IMR-90 (cell line): ENCODE results near the gene NR4A1. TPM values are rescaled to one million over a fixed set of nuclear protein-coding genes. Genes with fewer than 3 reads are reported as not detected.

Experiments
- ATAC-seq: fragments of 200-7000 bp; cut with Tn5 transposase; 2 replicates; pipeline ENCODE4 v1.9.1; 2020; ENCODE audit warnings: low read depth, mild to moderate bottlenecking, moderate library complexity
- BruUV-seq: library from RNA; stranded (reverse); fragments of 400-500 nt; replicated peaks from 2 replicates; lab custom pipeline; 2021; lab: Mats Ljungman, UMichigan
- CTCF ChIA-PET: fragments of 300-600 bp; formaldehyde crosslinking; extraction: SDS; loops from one replicate; lab custom pipeline; 2021; ENCODE audit warnings: antibody characterized with exemption; lab: Yijun Ruan, JAX
- POLR2A ChIA-PET: fragments of 300-600 bp; sonication (Branson Sonifier 250); formaldehyde crosslinking; loops from one replicate; lab custom pipeline; 2022; ENCODE audit warnings: antibody characterized with exemption; ENCODE audit not compliant: unreplicated experiment; lab: Charles Lee
- DNase-seq: peaks from one replicate; pipeline ENCODE4 v3.0.0; 2013
- H2AFZ ChIP-seq: replicated peaks from 2 replicates; pipeline ENCODE3; 2013; ENCODE audit warnings: low read length, mild to moderate bottlenecking; ENCODE audit not compliant: poor library complexity
- H2AK5ac ChIP-seq: 2 replicates; pipeline ENCODE4 v1.6.1; 2013; ENCODE audit warnings: low read depth, low read length, inconsistent platforms
- H2AK9ac ChIP-seq: replicated peaks from 2 replicates; pipeline ENCODE3; 2013; ENCODE audit warnings: mild to moderate bottlenecking, low read depth, low read length, moderate library complexity; ENCODE audit not compliant: poor library complexity
- H2BK120ac ChIP-seq: 2 replicates; pipeline ENCODE4 v1.6.1; 2013; ENCODE audit warnings: low read depth, low read length, inconsistent platforms
- H2BK15ac ChIP-seq: 3 replicates; pipeline ENCODE4 v1.6.1; 2013; ENCODE audit warnings: low read depth, low read length, inconsistent platforms
- H2BK20ac ChIP-seq: 2 replicates; pipeline ENCODE4 v1.6.1; 2013; ENCODE audit warnings: low read depth, mild to moderate bottlenecking, inconsistent platforms, low read length, moderate library complexity
- H2BK5ac ChIP-seq: 2 replicates; pipeline ENCODE4 v1.6.1; 2013; ENCODE audit warnings: mild to moderate bottlenecking, low read depth, low read length, inconsistent platforms; ENCODE audit not compliant: poor library complexity, severe bottlenecking
- H3K14ac ChIP-seq: replicated peaks from 2 replicates; pipeline ENCODE4 v1.6.1; 2013; ENCODE audit warnings: low read depth, low read length, inconsistent platforms
- H3K18ac ChIP-seq: 2 replicates; pipeline ENCODE4 v1.6.1; 2013; ENCODE audit warnings: low read depth, low read length, control low read depth
- H3K23ac ChIP-seq: 2 replicates; pipeline ENCODE4 v1.6.1; 2013; ENCODE audit warnings: low read depth, low read length, inconsistent platforms
- H3K27ac ChIP-seq: 2 replicates; pipeline ENCODE4 v1.5.1; 2013; ENCODE audit warnings: mild to moderate bottlenecking, control low read depth, low read length; ENCODE audit not compliant: insufficient read depth
- H3K27me3 ChIP-seq: 2 replicates; pipeline ENCODE4 v1.6.1; 2013; ENCODE audit warnings: low read length; ENCODE audit not compliant: control insufficient read depth, insufficient read depth
- H3K36me3 ChIP-seq: 2 replicates; pipeline ENCODE4 v1.6.1; 2013; ENCODE audit warnings: low read length, mixed read lengths; ENCODE audit not compliant: control insufficient read depth, insufficient read depth
- H3K4ac ChIP-seq: 2 replicates; pipeline ENCODE4 v1.6.1; 2013; ENCODE audit warnings: low read depth, low read length, inconsistent platforms
- H3K4me1 ChIP-seq: 2 replicates; pipeline ENCODE4 v1.6.1; 2013; ENCODE audit warnings: low read length, mixed read lengths; ENCODE audit not compliant: control insufficient read depth, insufficient read depth
- H3K4me2 ChIP-seq: 2 replicates; pipeline ENCODE4 v1.6.1; 2013; ENCODE audit warnings: low read depth, mild to moderate bottlenecking, control low read depth, low read length, moderate library complexity
- H3K4me3 ChIP-seq: 2 replicates; pipeline ENCODE4 v1.5.1; 2013; ENCODE audit warnings: low read depth, mild to moderate bottlenecking, control low read depth, low read length, moderate library complexity; ENCODE audit not compliant: insufficient read depth
- H3K56ac ChIP-seq: 2 replicates; pipeline ENCODE4 v1.6.1; 2013; ENCODE audit warnings: low read length, inconsistent platforms; ENCODE audit not compliant: insufficient read depth; ENCODE audit errors: extremely low read depth
- H3K79me1 ChIP-seq, 2 experiments: 2 replicates each; pipeline ENCODE4 v1.6.1; 2013; ENCODE audit warnings: low read length in 2 of 2, inconsistent platforms in 1 of 2, low read depth in 1 of 2
- H3K9ac ChIP-seq: 2 replicates; pipeline ENCODE4 v1.6.1; 2013; ENCODE audit warnings: low read depth, low read length, control low read depth
- H3K9me1 ChIP-seq: 2 replicates; pipeline ENCODE4 v1.6.1; 2013; ENCODE audit warnings: low read length, inconsistent platforms; ENCODE audit not compliant: insufficient read depth
- H3K9me3 ChIP-seq: 2 replicates; pipeline ENCODE4 v1.6.1; 2013; ENCODE audit warnings: low read length; ENCODE audit not compliant: control insufficient read depth, insufficient read depth
- H4K20me1 ChIP-seq: 2 replicates; pipeline ENCODE4 v1.6.1; 2013; ENCODE audit warnings: low read length, inconsistent platforms; ENCODE audit not compliant: insufficient read depth
- H4K5ac ChIP-seq: 2 replicates; pipeline ENCODE4 v1.6.1; 2013; ENCODE audit warnings: mild to moderate bottlenecking, low read depth, low read length, control low read depth
- H4K8ac ChIP-seq, 2 experiments: 2 replicates each; pipeline ENCODE4 v1.6.1; 2013; ENCODE audit warnings: low read depth in 2 of 2, low read length in 2 of 2, control low read depth in 1 of 2, inconsistent platforms in 1 of 2
- H4K91ac ChIP-seq: 2 replicates; pipeline ENCODE4 v1.6.1; 2013; ENCODE audit warnings: low read depth, low read length, inconsistent platforms; ENCODE audit not compliant: insufficient read depth
- BHLHE40 ChIP-seq: fragments of 150-350 bp; IDR thresholded peaks from 2 replicates; pipeline ENCODE4 v1.6.1; 2016; ENCODE audit warnings: mild to moderate bottlenecking, low read depth, low read length
- CEBPB ChIP-seq: IDR thresholded peaks from 2 replicates; pipeline ENCODE4 v1.6.1; 2012; ENCODE audit warnings: low read depth, low read length, improper control_type of control experiment
- ELK1 ChIP-seq: fragments of 150-350 bp; IDR thresholded peaks from 2 replicates; pipeline ENCODE4 v1.6.1; 2016; ENCODE audit warnings: low read depth, mild to moderate bottlenecking, low read length, moderate library complexity, borderline replicate concordance
- NFE2L2 ChIP-seq: fragments of 150-350 bp; IDR thresholded peaks from 2 replicates; pipeline ENCODE4 v1.6.1; 2016; ENCODE audit warnings: low read depth, mild to moderate bottlenecking, low read length
- POLR2A ChIP-seq: IDR thresholded peaks from 2 replicates; pipeline ENCODE4 v1.6.1; 2012; ENCODE audit warnings: mild to moderate bottlenecking, low read depth, low read length
- RCOR1 ChIP-seq: IDR thresholded peaks from 2 replicates; pipeline ENCODE4 v1.6.1; 2012; ENCODE audit warnings: mild to moderate bottlenecking, low read length, improper control_type of control experiment; ENCODE audit not compliant: insufficient replicate concordance
- RFX5 ChIP-seq: IDR thresholded peaks from 2 replicates; pipeline ENCODE4 v1.8.0; 2012; ENCODE audit warnings: low read depth, mild to moderate bottlenecking, low read length, moderate library complexity
- USF2 ChIP-seq: fragments of 150-350 bp; IDR thresholded peaks from 2 replicates; pipeline ENCODE4 v1.6.1; 2017; ENCODE audit warnings: mild to moderate bottlenecking, antibody characterized with exemption, low read length, low read depth
- WGBS, 2 experiments: methylation state at CpG; one replicate each; pipeline versions ENCODE4 v1.1.5 to v1.1.7; 2013; ENCODE audit warnings: missing lambda C conversion rate in 2 of 2; ENCODE audit not compliant: insufficient read length in 1 of 2; ENCODE audit errors: extremely low coverage in 2 of 2; 5-methylcytosine and 5-hydroxymethylcytosine counted together
- dilution Hi-C: fragments of 300-500 bp; cut with HindIII; formaldehyde crosslinking; loops from one replicate; pipeline ENCODE4 v1.14.3; 2018; ENCODE audit warnings: low sequenced_read_pairs; ENCODE audit not compliant: unreplicated experiment
- in situ Hi-C: fragments of 300-500 bp; cut with MboI; formaldehyde crosslinking; loops from 3 replicates; pipeline ENCODE4 v1.14.3; 2019; ENCODE audit warnings: low sequenced_read_pairs, inconsistent platforms, mixed read lengths
- intact Hi-C: fragments of 100-400 bp; cut with micrococcal nuclease; formaldehyde crosslinking; loops from 2 replicates; pipeline ENCODE4 v1.10.0; 2022
- polyA plus RNA-seq, 3 experiments: library from polyadenylated mRNA; depleted of rRNA; stranded (reverse); fragments of >200 nt; gene quantifications; 2 replicates each; pipeline ENCODE4 v1.2.3, GENCODE V29; 2012; ENCODE audit warnings: low replicate concordance in 1 of 3
- total RNA-seq: library from RNA; depleted of rRNA; stranded (reverse); fragments of >200 nt; gene quantifications from 2 replicates; pipeline ENCODE4 v1.2.3, GENCODE V29; 2012

The NR4A1 gene
- total and polyA plus RNA-seq, 2 of the 4 experiments (the other 2 are of a cell fraction) = 6.6 to 34.1 TPM

DNA sequence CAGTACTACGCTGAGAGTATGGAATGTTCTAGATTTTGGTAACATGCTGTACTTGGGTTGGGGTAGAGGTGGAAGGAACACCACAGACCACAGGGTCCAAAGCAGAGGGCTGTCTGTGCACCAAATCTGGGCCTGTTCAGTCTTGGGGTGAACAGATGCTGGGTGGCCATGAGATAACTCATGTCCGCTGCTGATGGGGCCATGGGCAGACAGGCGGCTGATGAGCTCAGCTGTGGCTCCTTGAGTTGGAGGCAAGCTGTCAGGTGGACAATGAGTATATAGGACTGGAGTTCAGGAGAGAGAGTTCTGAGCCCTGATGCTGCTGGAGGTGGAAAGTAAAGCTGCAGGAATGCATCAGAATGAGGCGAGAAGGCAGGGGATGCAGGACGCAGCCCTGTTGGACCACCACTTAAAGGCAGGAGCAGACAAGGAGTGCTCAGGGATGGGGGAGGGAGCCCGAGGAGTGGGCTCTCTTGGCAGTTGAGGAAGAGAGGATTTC is 34.5 kb downstream of the NR4A1 start:
- dilution Hi-C loops = no loop called here
- Histone ChIP-seq H4K91ac (no peak overlapping the region), H2BK120ac (no peak overlapping the region), H3K27me3 (peaks cover 3% of the 10 kb centered on the region), H3K9me1 (no peaks in the 10 kb centered on the region), H3K4me1 (peaks cover 24% of the 10 kb centered on the region), H3K4me3 (no peak overlapping the region), H2AK5ac (no peak overlapping the region; the same call in 1 of the 2 replicates), H3K14ac (no peak overlapping the region), H3K23ac (no peak overlapping the region), H2BK5ac (no peak overlapping the region), H4K8ac (no peak overlapping the region), H3K4me2 (no peak overlapping the region), H2AFZ (no peak overlapping the region), H3K4ac (no peak overlapping the region), H2AK9ac (no peak overlapping the region), H3K36me3 (no peaks in the 10 kb centered on the region), H2BK20ac (no peak overlapping the region), H3K79me1 (peaks cover 0 to 10% of the 10 kb centered on the region in 2 experiments; a peak in 1 of 4 replicates), H3K56ac (no peak overlapping the region), H3K18ac (no peak overlapping the region), H4K20me1 (peaks cover 13% of the 10 kb centered on the region), H2BK15ac (no peak overlapping the region), H3K27ac (no peak overlapping the region), H4K5ac (no peak overlapping the region), H3K9me3 (no peaks in the 10 kb centered on the region), H3K9ac (no peak overlapping the region)
- TF ChIP-seq BHLHE40 (no peak), RFX5 (no peak), RCOR1 (no peak), NFE2L2 (no peak), ELK1 (no peak), USF2 (no peak), CEBPB (no peak), POLR2A (no peak)
- 90% methylated on average over 3 of the region's 6 CpGs; no CpG with 5 or more reads in 1 of the 2 experiments for WGBS, 2 experiments
- DNase-seq (no peak), ATAC-seq (no peak)
- ChIA-PET CTCF (interaction anchor here (5.5 kb wide), 1 partner anchor 60 kb away, joined by 36 read pairs; no protein-coding TSS in a partner anchor), POLR2A (no interaction called here)
- no TSS peak for BruUV-seq
- in situ Hi-C loops = no loop called here
- intact Hi-C loops = no loop called here
